GM23338 (cell line): ENCODE data around the gene ADTRP. TPM values are rescaled to one million over a fixed set of nuclear protein-coding genes. Genes with fewer than 3 reads are reported as not detected.

Experiments
- ATAC-seq: fragments of 200-7000 bp; cut with Tn5 transposase; 3 replicates; pipeline ENCODE4 v1.9.1; 2020
- DNase-seq: peaks from one replicate; pipeline ENCODE4 v3.0.0-alpha.2; 2015; ENCODE audit warnings: low spot score
- H2AFZ ChIP-seq: fragments of 200-600 bp; sonication (generic); 2 replicates; pipeline ENCODE4 v1.8.0; 2016; ENCODE audit warnings: antibody characterized with exemption, mild to moderate bottlenecking, moderate library complexity
- H3F3A ChIP-seq: fragments of 200-600 bp; sonication (generic); replicated peaks from 2 replicates; pipeline ENCODE4 v1.8.0; 2017; ENCODE audit warnings: antibody characterized with exemption, mixed run types, low read depth
- H3K27ac ChIP-seq: fragments of 200-600 bp; sonication (generic); 2 replicates; pipeline ENCODE4 v1.6.1; 2016; ENCODE audit warnings: low read depth
- H3K27me3 ChIP-seq: fragments of 200-600 bp; sonication (generic); 2 replicates; pipeline ENCODE4 v1.8.0; 2016; ENCODE audit warnings: mild to moderate bottlenecking, mixed run types, moderate library complexity; ENCODE audit not compliant: insufficient read depth
- H3K36me3 ChIP-seq: fragments of 200-600 bp; sonication (generic); 2 replicates; pipeline ENCODE4 v1.8.0; 2016; ENCODE audit warnings: mild to moderate bottlenecking; ENCODE audit not compliant: insufficient read depth
- H3K4me1 ChIP-seq: fragments of 200-600 bp; sonication (generic); 2 replicates; pipeline ENCODE4 v1.8.0; 2016; ENCODE audit warnings: mild to moderate bottlenecking, moderate library complexity; ENCODE audit not compliant: insufficient read depth
- H3K4me2 ChIP-seq: fragments of 200-600 bp; sonication (generic); 2 replicates; pipeline ENCODE4 v1.7.1; 2017; ENCODE audit warnings: mixed run types
- H3K4me3 ChIP-seq: fragments of 200-600 bp; sonication (generic); 2 replicates; pipeline ENCODE4 v1.6.1; 2016; ENCODE audit warnings: mixed run types
- H3K79me2 ChIP-seq: fragments of 200-600 bp; sonication (generic); replicated peaks from 2 replicates; pipeline ENCODE4 v1.8.0; 2017; ENCODE audit warnings: mild to moderate bottlenecking; ENCODE audit not compliant: insufficient read depth
- H3K9me2 ChIP-seq: fragments of 200-600 bp; sonication (generic); 2 replicates; pipeline ENCODE4 v1.8.0; 2017; ENCODE audit not compliant: insufficient read depth
- H4K20me1 ChIP-seq: fragments of 200-600 bp; sonication (generic); replicated peaks from 2 replicates; pipeline ENCODE4 v1.8.0; 2017; ENCODE audit warnings: mild to moderate bottlenecking; ENCODE audit not compliant: insufficient read depth
- H3K27ac Mint-ChIP-seq: 2 replicates; pipeline ENCODE4 v1.8.0; 2020; ENCODE audit warnings: inconsistent platforms, mild to moderate bottlenecking, moderate library complexity, mixed read lengths
- H3K27me3 Mint-ChIP-seq: 3 replicates; pipeline ENCODE4 v1.8.0; 2022; ENCODE audit warnings: low read depth, mild to moderate bottlenecking, moderate library complexity, mixed read lengths, inconsistent platforms; ENCODE audit not compliant: insufficient read depth, poor library complexity
- H3K36me3 Mint-ChIP-seq: 3 replicates; pipeline ENCODE4 v1.8.0; 2021; ENCODE audit warnings: low read depth, mild to moderate bottlenecking, inconsistent platforms, moderate library complexity, mixed read lengths
- H3K4me1 Mint-ChIP-seq: 3 replicates; pipeline ENCODE4 v1.8.0; 2020; ENCODE audit warnings: mild to moderate bottlenecking, inconsistent platforms, mixed read lengths
- H3K4me3 Mint-ChIP-seq: 3 replicates; pipeline ENCODE4 v1.8.0; 2021; ENCODE audit warnings: moderate library complexity, mild to moderate bottlenecking, inconsistent platforms, mixed read lengths
- H3K9me3 Mint-ChIP-seq: 3 replicates; pipeline ENCODE4 v1.8.0; 2020; ENCODE audit warnings: moderate library complexity, mild to moderate bottlenecking, inconsistent platforms, mixed read lengths
- CREB1 ChIP-seq: fragments of 250-450 bp; sonication (Bioruptor Pico); IDR thresholded peaks from 2 replicates; pipeline ENCODE4 v1.5.0; 2020; ENCODE audit warnings: low read depth, mild to moderate bottlenecking, moderate library complexity
- ETS1 ChIP-seq: IDR thresholded peaks from 2 replicates; pipeline ENCODE4 v1.6.1; 2016; ENCODE audit warnings: antibody characterized with exemption
- EZH2 ChIP-seq: fragments of 200-600 bp; sonication (generic); IDR thresholded peaks from one replicate; pipeline ENCODE4 v1.8.0; 2017; ENCODE audit warnings: antibody characterized with exemption, mild to moderate bottlenecking, low read depth; ENCODE audit not compliant: unreplicated experiment
- EZH2phosphoT487 ChIP-seq: fragments of 200-600 bp; sonication (generic); IDR thresholded peaks from one replicate; pipeline ENCODE4 v1.8.1; 2018; ENCODE audit warnings: antibody characterized with exemption; ENCODE audit not compliant: unreplicated experiment
- JUNB ChIP-seq: IDR thresholded peaks from one replicate; pipeline ENCODE4 v1.6.1; 2016; ENCODE audit warnings: antibody characterized with exemption; ENCODE audit not compliant: unreplicated experiment
- NANOG ChIP-seq: IDR thresholded peaks from 2 replicates; pipeline ENCODE4 v1.6.1; 2016; ENCODE audit warnings: antibody characterized with exemption, borderline replicate concordance
- POLR2AphosphoS5 ChIP-seq: IDR thresholded peaks from 2 replicates; pipeline ENCODE4 v1.6.1; 2016; ENCODE audit warnings: antibody characterized with exemption, low read depth
- REST ChIP-seq: IDR thresholded peaks from one replicate; pipeline ENCODE4 v1.6.1; 2018; ENCODE audit warnings: antibody characterized with exemption; ENCODE audit not compliant: unreplicated experiment
- ZNF114 ChIP-seq: fragments of 250-450 bp; sonication (Bioruptor Pico); IDR thresholded peaks from 2 replicates; pipeline ENCODE4 v1.5.0; 2020; ENCODE audit warnings: mild to moderate bottlenecking, moderate library complexity
- ZNF331 ChIP-seq: fragments of 250-450 bp; sonication (Bioruptor Pico); IDR thresholded peaks from 2 replicates; pipeline ENCODE4 v1.5.0; 2020; ENCODE audit warnings: low read depth, mild to moderate bottlenecking, moderate library complexity
- polyA plus RNA-seq: library from polyadenylated mRNA; unstranded; fragments of >200 nt; fragmentation: Nextera tagmentation; extraction: Ambion mirVana; gene quantifications from 2 replicates; pipeline ENCODE4 v1.2.1, GENCODE V29; 2016
- total RNA-seq: library from RNA; depleted of rRNA; stranded (reverse); fragments of >200 nt; shearing (Covaris generic); gene quantifications from 2 replicates; pipeline ENCODE4 v1.2.3, GENCODE V29; 2014
- TF ChIP-seq, protein P1 (sequence below), 2 experiments: fragments of 200-600 bp in 1 of 2; sonication (generic) in 1 of 2; conservative IDR thresholded peaks; 2 replicates each; pipeline versions ENCODE4 v1.5.1 to v1.6.1; 2016 to 2017; ENCODE audit warnings: antibody characterized with exemption in 2 of 2, low read depth in 2 of 2, mild to moderate bottlenecking in 2 of 2, moderate library complexity in 1 of 2

The ADTRP gene
- total and polyA plus RNA-seq, 2 experiments from 2014 or later: not detected

- H3K27me3 Mint-ChIP-seq: peaks cover 12% of the 10 kb centered on the region
- no peak overlapping the region for H3K27ac Mint-ChIP-seq
- H3K4me1 Mint-ChIP-seq: peaks cover 33% of the 10 kb centered on the region
- DNase-seq: no peak
- Histone ChIP-seq H3K79me2 (no peaks in the 10 kb centered on the region), H3K4me1 (peaks cover 17% of the 10 kb centered on the region), H3K27me3 (no peaks in the 10 kb centered on the region), H3K9me2 (no peaks in the 10 kb centered on the region), H2AFZ (no peak overlapping the region), H4K20me1 (no peaks in the 10 kb centered on the region), H3K4me3 (no peak overlapping the region), H3K27ac (no peak overlapping the region), H3F3A (no peaks in the 10 kb centered on the region), H3K4me2 (no peak overlapping the region), H3K36me3 (no peaks in the 10 kb centered on the region)
- H3K36me3 Mint-ChIP-seq: no peaks in the 10 kb centered on the region
- H3K9me3 Mint-ChIP-seq: no peaks in the 10 kb centered on the region
- ATAC-seq: no peak
- no peak overlapping the region for H3K4me3 Mint-ChIP-seq
- TF ChIP-seq ETS1: no peak
- TF ChIP-seq ZNF331 (CRISPR knock-in tag): no peak
- TF ChIP-seq CREB1: no peak
- TF ChIP-seq POLR2AphosphoS5: no peak
- TF ChIP-seq, protein P1, sequence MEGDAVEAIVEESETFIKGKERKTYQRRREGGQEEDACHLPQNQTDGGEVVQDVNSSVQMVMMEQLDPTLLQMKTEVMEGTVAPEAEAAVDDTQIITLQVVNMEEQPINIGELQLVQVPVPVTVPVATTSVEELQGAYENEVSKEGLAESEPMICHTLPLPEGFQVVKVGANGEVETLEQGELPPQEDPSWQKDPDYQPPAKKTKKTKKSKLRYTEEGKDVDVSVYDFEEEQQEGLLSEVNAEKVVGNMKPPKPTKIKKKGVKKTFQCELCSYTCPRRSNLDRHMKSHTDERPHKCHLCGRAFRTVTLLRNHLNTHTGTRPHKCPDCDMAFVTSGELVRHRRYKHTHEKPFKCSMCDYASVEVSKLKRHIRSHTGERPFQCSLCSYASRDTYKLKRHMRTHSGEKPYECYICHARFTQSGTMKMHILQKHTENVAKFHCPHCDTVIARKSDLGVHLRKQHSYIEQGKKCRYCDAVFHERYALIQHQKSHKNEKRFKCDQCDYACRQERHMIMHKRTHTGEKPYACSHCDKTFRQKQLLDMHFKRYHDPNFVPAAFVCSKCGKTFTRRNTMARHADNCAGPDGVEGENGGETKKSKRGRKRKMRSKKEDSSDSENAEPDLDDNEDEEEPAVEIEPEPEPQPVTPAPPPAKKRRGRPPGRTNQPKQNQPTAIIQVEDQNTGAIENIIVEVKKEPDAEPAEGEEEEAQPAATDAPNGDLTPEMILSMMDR (conservative IDR thresholded peaks at IDR 0.05; ENCODE audit: low read depth in 2 of 2): no peak
- no peak for TF ChIP-seq EZH2phosphoT487
- TF ChIP-seq NANOG: no peak
- no peak for TF ChIP-seq JUNB
Observed at GRCh38 chr6:11806561-11807317, 28.1 kb upstream of the ADTRP start.

GRCh38 chr6:11805259-11806053 is 26.9 kb upstream of the ADTRP start:
- Histone ChIP-seq H2AFZ (peak overlapping the region; percentile 67), H3K9me2 (no peaks in the 10 kb centered on the region), H3K36me3 (no peaks in the 10 kb centered on the region), H3K4me3 (no peak overlapping the region), H3F3A (no peaks in the 10 kb centered on the region), H3K27ac (no peak overlapping the region), H3K79me2 (no peaks in the 10 kb centered on the region), H4K20me1 (no peaks in the 10 kb centered on the region), H3K4me1 (peaks cover 17% of the 10 kb centered on the region), H3K4me2 (0 out of 2 replicates have a peak overlapping the region, but pooled peaks have one; percentile 12), H3K27me3 (no peaks in the 10 kb centered on the region)
- no peaks in the 10 kb centered on the region for H3K36me3 Mint-ChIP-seq
- peaks cover 31% of the 10 kb centered on the region for H3K4me1 Mint-ChIP-seq
- DNase-seq (peak; percentile 67), ATAC-seq (peak; percentile 98)
- H3K9me3 Mint-ChIP-seq: no peaks in the 10 kb centered on the region
- H3K27ac Mint-ChIP-seq: no peak overlapping the region
- H3K4me3 Mint-ChIP-seq: no peak overlapping the region
- H3K27me3 Mint-ChIP-seq: peaks cover 11% of the 10 kb centered on the region
- TF ChIP-seq CREB1 (no peak), POLR2AphosphoS5 (no peak), JUNB (no peak), REST (no peak), EZH2phosphoT487 (no peak), ZNF331 (CRISPR knock-in tag) (no peak), ETS1 (no peak), EZH2 (no peak), ZNF114 (no peak)
- TF ChIP-seq, protein P1 (conservative IDR thresholded peaks at IDR 0.05; ENCODE audit: low read depth in 2 of 2): no peak
